ENCODE measurements around the gene IGFN1.

The IGFN1 gene

DNA sequence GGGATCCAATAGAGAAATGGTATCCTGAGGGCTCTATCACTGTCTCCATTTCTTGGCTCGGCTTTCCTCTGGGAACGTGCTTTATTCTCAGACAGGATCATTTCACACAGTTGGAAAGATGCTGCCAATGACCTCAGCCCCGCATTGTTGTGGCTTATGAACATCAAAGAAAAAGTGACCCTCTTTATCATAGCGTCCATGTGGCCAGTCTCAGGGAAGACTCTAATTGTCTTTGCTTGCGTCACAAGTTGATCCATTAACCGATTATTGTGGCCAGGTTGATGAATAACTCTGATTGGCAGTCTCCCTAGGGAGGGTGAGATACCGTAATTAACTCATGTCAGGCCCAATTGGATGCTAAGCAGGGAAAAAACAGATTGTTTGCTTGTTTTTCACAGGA is 26.0 kb upstream of the IGFN1 start:
- peak; percentile 10 for DNase-seq

GRCh38 chr1:201167041-201167991 is 23.3 kb upstream of the IGFN1 start:
- no peak for DNase-seq

DNA sequence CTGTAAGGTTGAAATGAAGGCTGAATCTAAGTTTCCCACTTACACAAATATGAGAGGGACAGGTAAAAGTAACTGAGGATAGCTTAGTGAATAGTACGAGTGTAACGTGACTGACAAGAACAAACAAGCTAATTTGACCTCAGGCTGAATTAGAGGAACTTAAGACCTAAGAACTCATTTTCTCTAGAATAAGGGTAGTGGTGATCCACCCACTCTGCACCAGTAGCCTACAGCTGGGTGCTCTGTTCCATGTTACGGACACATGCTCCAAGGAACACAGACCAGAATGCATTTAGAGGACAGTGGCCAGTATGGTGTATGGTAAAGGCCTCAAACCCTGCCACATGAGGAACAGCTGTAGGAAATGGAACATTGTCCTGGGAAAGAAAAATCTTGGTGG is 21.4 kb upstream of the IGFN1 start:
- no peak for DNase-seq

DNA sequence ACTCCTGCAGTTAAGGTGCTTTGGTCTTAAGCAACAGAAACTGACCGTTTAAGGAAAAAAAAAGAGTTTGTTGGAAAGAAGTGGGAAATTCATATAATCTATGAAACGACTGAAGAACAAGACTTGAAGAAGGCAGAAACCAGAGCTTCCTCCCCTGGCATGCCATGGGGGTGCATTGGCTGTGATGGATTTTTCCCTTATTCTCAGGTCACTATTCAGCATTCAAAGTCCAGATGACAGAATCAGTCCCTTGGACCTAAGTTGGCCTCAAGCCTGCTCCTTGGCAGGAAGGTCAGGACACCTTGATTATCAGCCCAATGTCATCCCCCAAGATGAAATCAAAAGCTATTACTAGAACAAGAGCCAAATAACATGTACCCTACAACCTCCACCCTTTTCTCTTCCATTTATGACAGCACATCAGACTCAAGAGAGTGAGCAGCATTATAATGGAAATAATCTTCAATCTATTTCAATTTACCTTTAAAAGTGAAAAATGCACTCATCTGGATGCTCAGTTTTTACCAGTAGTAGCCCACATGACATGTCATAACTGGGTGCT is 20.6 kb upstream of the IGFN1 start:
- DNase-seq: no peak

- peak; percentile 87 for DNase-seq
Measured at GRCh38 chr1:201170533-201171062, 20.0 kb upstream of the IGFN1 start.

DNA sequence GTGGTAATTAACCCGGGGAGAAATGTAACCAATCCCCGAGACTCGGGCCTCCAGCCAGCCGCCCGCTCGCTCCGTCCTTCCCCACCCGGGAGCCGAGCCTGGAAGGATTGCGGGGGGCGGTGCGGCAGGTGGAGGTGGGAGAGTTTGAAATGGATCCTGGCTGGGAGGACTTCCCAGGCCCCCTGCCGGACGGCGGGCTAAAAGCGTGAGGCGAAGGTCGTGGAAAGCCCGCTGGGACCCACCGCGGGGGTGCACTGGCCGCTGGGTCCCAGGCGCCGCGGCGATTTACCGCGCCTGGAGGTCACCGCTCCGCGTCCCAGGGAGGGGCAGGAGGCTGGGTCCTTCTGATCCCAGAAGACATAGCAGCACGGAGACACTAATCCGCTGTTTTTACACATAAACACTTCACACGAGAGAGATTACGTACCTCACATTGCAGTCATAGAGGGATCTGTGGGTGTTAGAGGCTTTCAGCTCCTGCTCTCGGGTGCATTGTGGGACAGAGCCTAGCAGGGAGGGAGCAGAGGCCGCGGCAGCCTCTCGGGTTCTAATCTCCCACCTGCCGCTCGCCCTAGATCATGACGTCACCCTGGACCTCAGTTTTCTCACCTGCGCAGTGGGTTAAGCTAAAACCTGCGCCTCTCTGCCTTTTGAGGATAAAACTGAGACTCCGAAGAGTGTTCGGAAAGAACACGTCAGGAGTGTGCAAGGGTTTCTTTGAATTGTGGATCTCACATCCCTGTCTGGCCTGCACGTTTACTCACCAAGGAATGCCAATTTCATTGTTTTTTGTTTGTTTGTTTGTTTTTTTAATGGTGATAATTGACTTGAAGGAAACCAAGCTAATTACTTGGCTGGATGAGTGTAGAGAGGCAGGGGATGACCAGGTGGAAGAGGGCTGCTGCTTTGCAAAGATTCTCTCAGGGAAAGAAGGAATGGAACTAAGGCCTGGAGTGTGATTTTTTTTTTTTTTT is 19.3 kb upstream of the IGFN1 start:
- DNase-seq: no peak

DNA sequence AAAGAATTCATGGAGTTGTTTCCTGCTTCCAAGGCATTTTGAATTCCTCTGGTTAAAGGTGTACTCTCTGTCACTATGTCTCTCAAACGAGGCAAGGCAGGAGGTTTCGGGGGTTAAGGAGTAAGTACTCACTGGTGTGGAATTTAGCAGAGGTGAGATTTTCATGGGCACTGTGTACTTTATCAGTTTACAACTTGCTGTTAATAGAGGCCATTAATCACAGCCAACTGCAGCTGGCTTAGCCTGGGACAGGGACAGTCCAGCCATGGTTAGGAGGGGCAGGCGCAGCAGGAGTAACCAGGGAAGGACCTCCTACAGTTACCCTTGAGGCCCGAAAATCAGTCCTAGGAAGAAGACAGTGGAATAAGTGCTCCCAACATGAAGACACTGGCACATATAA is 18.3 kb upstream of the IGFN1 start:
- DNase-seq: no peak

DNA sequence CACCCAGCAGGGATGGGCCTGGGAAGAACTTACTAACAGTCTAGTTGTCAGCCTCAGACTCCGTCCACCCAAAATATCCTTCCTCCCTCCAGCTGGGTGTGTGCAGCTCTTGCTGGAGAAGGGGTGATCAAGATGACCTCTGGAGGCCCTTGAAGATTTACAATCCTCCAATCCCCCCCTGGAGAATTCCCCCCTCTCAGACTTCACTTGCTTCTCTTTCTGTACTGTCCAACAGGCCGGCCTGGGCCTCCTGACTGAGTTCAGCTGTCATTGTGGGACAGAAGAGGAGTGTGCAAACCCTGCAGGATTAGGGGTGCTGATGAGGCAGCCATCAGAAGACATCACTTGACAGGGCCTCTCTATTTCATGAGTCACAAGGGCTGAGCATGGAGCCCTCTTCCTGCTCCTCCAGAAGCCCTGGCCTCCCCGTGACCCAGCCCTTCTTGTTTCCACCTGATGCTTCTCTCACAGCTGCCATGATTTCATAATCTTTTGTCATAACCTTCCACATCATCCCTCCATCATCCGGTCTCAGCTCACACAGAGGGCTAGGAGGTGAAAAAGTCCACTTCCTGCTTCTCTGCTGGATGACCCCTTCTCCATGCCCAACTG is 17.5 kb upstream of the IGFN1 start:
- no peak for DNase-seq

- DNase-seq: no peak
Measured at GRCh38 chr1:201173736-201174135, 16.9 kb upstream of the IGFN1 start.

DNA sequence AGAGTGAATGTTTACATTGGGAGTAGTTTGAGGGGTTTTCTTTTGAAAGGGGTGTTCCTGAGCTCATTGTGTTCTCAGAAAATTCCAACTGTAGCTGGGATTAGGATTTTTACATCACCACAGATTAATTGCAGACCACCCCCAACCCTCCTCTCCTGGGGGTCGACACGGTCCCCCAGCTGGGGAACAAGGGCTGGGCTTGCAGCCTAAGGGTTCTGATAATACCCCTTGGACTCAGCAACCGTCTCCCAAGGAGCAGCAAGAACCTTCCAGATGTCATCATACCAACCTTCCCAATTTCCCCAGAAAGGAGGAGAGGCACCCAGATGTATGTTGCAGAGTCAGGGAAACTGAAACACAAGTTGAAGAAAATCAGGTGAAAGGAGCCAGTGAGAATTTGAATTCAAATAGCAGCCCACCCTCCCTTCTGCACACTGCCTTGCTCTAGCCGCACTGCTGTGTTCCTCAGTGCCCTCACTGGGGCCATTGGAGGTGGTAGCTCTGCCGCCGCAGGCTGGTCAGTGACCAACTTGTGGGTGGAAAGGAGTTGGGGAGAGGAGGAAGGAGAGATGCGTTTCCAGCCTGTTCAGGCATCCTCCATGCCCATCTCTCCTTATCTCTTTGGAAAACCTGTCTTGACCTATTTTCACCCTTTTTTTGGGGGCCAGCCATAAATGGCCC is 14.7 kb upstream of the IGFN1 start:
- DNase-seq: no peak

GRCh38 chr1:201176940-201177339 is 13.7 kb upstream of the IGFN1 start:
- DNase-seq: no peak

GRCh38 chr1:201178718-201179117 is 11.9 kb upstream of the IGFN1 start:
- DNase-seq: no peak

- DNase-seq: no peak
Measured at GRCh38 chr1:201180141-201180540, 10.5 kb upstream of the IGFN1 start.

DNA sequence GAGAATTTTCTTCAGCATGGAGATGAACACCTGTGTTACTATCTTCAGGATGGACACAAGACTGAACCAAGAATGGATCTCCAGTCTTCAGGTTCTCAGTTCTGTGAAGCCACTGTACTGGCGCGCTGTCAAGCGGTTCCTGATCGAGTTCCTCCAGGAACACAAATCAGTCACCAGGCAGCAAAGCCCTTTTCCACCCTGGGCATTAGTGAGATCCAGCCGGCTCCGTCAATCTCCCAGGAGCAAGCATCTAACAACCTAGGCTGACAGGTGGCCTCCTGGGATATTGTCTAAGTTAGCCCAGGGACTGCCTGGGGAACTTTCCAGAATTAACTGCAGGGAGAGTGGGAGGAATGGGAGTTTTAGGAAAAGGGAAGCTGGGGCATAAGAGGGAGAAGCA is 9.7 kb upstream of the IGFN1 start:
- DNase-seq: no peak

DNA sequence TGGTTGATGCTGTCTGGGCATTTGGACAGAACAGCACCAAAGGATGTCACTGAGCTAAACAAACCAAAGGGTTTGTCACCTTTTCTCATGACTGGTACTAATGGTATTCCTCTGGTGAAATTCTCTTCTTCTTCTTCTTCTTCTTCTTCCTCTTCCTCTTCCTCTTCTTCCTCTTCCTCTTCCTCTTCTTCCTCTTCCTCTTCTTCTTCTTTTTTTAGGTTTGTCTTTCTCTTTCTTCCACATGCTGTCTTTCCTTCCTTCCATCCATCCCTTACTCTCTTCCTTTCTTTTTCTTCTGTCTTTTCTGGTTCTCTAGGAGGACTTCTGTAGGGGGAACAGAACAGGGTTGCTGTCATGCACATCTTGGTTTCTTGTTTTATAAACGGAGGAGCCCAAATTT is 9.3 kb upstream of the IGFN1 start:
- DNase-seq: no peak

- no peak for DNase-seq
Measured at GRCh38 chr1:201181726-201182125, 8.9 kb upstream of the IGFN1 start.

- no peak for DNase-seq
Measured at GRCh38 chr1:201183209-201183608, 7.4 kb upstream of the IGFN1 start.

GRCh38 chr1:201183753-201184152 is 6.9 kb upstream of the IGFN1 start:
- DNase-seq: no peak

DNA sequence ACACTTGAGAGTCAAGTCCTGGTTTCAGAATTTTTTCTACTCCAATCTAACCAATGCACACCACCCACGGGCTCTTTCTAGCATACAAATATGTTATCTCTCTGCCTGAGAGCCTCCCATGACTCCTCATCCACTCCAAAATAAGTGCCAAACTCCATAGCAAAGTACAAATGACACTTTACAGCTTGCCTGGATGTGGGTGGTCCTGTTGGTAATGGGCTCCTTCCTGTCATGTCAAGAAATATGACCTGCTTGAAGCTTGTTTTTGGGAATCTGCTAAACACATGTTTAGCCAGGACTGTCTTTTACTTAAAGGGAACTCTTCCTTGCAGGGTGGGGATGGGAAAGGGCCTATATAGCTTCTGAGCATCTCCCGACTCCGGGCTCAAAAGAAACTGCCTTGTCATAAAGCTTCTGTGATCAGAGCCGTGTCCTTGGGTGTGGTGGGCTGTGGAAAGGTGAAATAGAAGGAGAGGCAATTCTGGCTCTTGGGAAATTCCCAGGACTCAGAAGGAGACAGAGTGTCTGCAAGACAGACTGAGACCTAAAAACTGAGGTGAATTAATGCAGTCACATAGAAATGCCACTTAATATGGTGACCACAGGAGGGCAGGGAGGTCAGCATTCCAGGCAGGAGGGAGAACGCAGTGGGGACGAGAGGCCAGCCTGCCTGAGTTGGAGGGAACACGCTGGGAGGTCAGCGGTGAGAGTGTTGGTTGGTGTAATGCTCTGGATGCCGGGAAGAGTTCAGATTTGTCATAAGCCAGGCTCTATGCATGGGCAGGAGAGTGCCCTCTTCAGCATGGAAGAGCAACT is 6.1 kb upstream of the IGFN1 start:
- peak; percentile 87 for DNase-seq

GRCh38 chr1:201185123-201185453 is 5.5 kb upstream of the IGFN1 start:
- DNase-seq: no peak

DNA sequence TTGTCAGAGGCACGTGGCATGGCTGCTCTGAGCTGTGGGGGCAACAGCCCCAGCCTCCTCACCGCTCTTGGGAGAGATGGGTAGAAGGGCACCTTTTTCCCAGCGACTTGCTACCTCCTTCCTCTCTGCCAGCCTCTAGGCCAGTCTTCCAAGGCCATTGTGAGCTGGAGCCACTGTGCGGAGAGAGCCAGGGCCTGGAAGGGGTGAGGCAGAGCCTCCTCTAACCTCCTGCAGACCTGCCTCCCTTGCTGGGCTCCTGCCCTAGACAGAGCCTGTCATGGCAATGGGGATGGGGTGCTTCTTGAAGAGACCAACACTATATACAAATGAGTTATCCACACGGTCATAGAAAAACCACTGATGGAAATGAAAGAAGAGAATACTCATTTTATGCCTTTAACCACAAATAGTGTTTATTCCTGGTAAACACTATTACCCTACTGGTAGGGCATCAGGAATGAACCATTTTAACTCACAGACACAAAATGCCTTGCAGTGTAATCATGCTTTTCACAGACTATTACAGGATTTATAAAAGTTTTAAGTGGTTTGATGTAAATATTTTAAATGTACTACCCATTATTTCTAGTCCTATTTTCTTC is 5.0 kb upstream of the IGFN1 start:
- no peak for DNase-seq

Data from fibroblast of skin of right biceps (primary cell).